NCI-H2171 (cell line): ENCODE measurements around the gene HOXD8.

ENCODE experiments used
- DNase-seq: peaks from one replicate; lab custom pipeline; 2025; lab: John Stamatoyannopoulos, UW

HOXD8 gene

DNA sequence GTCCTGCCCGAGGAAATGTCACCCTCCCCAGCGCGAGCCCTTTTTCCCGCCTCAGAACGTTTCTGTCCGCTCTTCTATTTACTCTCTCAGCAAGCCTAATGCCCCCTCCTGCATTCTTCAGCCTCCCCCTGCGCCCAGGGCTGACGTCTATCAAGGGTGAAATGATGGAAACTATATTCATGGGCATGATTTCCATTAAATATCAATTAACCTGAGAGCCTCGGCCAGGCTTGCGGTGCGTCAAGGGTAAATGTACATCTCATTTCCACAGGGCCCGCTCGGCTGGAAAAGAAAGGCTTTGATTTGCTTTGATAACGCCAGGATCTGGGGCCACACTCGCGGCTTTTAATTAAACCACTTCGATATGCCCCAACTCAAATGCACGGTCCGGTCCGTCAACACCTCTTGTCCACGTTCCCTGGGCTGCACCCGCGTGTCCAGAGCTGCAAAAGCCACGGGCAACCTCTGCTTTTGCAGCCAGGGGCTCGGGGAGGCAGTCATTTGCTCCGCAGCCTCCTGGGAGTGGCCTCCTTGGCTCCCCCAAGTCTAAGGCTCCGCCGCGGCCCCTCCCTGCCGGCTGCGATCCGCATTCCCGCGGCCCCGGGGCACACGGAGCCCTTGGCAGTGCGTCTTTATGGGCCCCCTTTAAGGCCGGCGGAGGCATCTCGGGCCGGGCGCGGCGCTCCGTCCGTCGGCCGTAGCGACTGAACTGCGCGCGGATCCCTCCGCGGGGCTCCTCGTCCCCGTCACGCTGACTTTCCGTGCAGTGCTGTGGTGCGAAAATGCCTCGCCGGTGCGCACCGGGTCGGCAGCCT lies at the start of gene HOXD8:
Gene HOXD8 (plus strand): TSS at position 724 of the 815 bp plus-strand sequence. CDS start 662 bp downstream, outside the sequence.
- DNase-seq: peak; percentile 68

DNA sequence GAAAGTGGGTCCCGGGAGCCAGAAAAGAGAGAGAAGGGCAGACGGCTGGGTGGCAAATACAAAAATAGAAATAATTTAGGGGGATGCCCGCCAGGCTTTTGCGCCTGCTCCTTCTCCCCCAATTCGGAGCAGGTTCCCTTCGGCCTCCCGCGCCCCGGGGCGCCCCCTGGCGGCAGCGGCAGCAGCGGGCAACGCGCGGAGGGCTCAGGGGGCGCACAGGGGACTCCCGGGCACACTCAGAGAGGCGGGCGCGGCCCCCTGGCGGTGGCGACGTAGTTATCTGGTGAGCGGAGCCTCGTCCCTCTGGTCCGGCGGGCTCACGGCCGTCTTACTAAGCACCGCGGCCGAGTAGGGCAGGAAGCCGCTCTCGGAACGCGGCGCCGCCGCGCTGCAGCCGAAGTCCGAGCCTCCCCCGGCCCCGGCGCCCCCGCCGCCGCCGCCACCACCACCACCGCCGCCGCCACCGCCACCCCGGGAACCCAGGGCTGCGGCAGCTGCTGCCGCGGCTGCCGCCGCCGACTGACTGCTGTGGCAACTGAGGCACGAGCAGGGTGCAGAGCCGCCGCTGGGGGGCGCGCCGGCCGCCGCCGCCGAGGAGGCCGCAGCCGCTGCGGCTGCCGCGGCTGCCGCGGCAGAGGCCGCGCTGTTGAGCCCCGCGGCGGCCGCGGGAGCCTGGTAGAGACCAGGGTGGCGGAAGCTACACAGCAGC lies 49.5 kb upstream of the HOXD8 start:
- DNase-seq: peak; percentile 65

DNA sequence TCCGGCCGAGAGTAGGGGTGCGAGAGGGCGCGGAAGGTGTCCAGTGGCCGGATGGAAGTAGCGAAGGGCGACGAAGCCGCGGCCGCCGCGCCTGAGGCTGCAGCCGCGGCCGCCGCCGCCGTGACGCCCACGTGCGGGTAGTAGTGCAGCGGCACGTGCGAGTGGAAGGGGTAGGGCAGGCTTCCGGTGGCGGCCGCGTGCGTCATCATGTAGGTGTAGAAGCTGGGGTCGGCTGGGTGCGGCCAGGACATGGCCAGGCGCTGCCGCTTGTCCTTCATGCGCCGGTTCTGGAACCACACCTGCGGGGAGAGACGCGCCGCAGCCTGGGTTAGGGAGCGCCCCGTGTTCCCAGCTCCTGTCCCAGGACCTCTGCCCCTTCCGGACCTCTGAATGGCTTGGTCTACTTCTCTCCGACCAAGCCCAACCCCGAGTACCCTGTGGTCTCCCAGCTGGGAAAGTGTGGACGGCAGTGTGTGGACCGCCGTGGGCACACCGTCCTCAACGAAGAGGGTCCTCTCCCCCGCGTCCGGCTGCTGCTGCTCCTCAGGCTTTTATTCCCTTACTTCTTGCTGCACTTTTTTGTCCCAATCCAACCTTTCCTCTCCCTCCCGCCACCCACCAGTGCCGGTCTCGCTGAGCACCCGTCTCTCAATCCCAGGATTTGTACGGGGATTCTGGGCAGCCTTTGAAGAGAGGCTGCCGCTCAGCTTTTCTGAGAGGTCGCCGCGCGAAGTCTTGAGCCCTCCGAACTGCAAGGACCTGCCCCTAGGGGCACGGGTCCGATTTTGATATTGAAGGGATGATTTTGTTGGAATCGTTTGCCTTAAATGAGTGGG lies 48.7 kb upstream of the HOXD8 start:
- DNase-seq: peak; percentile 5

DNA sequence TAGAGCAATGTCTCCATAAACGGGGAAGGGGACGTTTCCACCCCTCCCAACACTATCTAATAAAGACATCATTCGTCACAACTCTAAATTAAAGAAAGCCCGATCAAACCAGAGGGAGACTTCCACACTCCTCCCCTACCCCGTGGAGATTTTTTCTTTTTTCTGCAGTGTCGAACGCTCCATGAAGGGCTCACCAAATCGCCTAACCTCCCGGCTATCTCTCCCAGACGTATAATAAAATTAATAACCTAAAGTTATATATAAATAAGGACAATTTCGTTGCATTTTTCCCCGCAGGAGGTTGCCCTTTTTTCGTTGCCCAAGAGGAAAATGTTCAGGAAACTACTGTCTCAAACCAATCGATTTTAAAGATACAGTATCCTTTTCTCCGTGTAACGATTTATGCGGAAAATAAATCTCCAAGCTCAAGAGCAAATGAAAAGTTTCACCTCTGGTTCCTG lies 48.1 kb upstream of the HOXD8 start:
- no peak for DNase-seq

DNA sequence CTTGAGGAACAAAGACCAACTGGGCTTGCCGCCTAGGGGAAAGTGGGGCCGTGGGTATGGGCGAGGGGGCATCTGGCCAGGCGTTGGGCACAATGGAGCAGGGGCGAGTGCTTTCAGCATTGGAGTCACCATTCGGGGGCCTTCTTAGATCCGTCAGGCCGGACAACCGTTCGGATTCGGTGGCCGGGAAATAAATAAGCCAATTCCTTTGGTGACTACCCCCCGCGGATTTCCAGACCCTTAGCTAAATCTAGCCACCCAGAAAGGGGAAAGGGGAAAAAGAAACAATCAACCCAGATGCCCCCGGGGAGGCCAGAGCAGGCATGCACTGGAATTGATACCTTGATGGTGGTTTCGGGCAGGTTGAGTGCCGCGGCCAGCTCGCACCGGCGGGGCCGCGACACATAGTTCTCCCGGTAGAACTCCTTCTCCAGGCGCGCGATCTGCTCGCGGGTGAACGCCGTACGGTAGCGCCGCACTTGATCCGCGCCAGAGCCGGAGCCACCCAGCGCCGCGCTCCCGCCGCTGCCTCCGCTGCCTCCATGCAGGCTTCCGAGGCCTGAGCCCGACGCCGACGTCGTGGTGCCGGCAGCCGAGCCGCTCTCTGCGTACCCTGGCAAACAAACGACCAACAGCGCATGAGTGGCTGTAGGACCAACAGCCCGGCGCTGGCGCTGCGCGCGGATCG lies 47.5 kb upstream of the HOXD8 start:
- DNase-seq: no peak

DNA sequence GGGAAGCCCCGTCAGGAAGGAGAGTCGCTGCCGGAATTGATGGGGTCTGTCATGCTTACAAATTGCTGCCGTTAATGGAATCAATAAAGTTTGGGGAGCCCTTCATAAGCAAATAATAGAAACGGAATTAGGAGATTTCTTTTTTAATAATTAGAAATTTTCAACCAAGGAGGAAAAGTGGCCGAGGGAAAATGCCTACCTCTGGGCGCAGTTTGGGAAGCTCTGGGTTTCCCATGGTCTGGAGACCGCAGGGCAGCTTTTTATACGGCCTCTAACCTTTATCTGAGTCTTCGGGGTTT lies 47.0 kb upstream of the HOXD8 start:
- DNase-seq: no peak

DNA sequence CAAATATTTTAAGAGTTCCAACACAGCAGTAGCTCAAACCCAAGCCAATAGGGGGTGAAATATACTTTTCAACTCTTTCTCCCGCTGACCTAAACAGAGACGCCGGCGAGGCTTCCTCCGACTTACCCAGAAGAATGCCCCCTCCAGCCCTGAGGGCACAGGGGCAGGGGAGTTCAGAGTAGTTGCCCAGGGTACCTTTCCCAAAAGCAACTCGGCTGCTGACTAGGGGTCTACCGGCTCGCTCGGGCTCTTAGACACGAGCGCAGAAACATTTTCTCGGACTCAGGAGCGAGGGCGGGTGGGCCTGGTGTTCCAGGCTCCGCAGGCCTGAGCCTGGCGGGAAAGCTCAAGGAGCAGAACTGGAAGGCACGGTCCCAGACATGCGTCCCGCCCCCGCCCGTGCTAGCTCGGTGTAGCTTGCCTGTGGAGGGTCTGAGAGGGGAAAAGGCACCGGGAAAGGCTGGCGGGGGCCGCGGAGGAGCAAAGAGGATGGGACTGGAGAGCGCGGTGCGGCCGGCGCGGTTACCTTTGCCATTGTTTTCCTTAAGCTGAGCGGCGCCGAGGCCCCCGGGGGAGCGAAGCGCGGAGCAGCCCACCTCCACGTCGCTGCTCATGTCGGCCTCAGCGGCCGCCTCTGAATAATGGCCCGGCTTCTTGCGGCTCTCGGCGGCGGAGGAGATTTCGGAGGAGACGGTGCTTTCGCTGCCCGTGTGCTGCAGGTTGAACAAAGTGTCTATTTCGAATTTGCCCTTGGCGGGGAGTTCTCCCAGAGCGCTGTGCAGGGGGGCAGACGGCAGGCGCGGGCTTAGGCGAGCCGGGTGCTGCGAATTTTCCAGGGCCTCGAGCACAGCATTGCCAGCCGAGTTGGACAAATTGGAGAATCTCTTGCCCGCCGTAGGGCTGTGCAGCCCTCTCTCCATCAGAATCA lies 46.4 kb upstream of the HOXD8 start:
- no peak for DNase-seq

DNA sequence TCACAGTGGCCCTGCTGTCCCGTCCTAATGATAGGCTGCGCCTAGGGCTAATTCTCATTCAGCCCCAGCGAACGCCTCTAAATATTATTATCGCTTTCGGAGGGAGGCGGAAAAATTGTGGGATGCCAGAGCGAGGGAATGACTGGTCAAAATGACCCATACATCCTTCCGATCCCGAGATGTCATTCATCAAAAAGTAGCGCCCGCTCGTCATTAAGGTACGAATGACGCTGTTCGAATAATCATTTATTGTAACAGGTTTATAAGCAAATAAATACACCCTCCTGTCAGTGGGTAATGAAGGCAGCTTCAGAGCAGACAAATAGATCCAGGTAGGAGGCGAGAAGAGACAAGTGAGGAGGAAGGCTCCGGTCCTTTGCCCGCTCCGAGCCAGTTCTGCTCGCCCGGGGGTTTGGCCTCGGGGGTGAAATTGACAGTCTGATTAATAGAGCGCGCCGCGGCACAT lies 45.7 kb upstream of the HOXD8 start, which contains the start of gene EVX2:
Gene EVX2 (minus strand): TSS at position 167 of the 466 bp plus-strand sequence. CDS start 186 bp downstream, outside the sequence.
- DNase-seq: no peak

DNA sequence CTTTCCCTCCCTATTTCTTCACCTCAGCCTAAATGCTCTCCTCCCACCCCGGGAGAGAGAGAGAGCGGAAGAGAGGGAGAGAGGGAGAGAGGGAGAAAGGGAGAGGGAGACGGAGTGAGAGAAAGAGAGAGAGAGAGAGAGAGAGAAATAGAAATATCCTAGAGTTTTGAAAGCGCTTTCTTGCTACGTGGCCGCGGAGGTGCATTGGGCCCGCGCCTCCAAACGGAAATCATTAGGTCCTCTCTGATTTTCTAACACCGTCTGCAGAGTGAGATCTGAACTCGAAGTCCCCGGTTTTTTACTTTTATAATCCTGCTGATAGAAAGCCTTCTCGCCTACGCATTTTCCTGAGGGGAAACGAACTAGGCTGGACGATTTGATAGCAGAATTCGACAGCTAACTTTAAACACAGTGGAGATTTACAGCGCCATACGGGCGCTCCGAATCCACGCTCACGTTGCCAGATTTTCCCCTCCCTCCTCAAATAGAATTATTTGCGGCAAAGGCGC lies 44.8 kb upstream of the HOXD8 start:
- no peak for DNase-seq

DNA sequence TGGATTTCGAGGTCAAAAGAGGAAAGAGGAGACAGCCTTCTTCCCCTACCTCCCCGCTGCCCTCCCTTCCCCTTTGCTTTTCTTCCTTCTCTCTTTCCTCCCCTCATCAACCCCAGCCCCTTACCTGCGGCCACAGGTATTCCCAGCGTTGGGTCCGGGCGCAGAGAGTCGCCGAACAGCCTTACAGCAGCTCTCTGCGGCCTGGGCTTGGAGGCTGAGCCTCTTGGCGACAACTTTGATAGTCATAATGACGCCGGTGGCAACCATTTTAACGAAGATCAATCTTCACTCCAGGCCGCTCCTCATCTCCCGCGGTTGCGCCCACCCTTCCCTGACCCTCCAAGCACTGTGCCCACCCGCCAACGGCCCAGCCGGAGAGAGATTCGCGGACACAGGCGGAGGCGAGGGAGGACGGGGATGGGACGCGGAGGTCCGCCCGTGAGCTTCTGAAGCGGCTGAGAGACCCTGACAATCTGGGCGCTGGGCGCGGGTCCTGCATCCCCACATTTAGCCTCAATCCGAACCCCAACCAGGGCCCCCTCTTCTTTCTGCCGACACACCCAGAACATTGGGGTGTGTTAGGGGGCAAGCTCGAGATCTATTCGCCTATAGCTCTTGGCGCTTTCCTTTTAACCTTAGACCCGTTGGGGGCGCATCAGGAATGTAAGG lies 44.3 kb upstream of the HOXD8 start:
- no peak for DNase-seq

DNA sequence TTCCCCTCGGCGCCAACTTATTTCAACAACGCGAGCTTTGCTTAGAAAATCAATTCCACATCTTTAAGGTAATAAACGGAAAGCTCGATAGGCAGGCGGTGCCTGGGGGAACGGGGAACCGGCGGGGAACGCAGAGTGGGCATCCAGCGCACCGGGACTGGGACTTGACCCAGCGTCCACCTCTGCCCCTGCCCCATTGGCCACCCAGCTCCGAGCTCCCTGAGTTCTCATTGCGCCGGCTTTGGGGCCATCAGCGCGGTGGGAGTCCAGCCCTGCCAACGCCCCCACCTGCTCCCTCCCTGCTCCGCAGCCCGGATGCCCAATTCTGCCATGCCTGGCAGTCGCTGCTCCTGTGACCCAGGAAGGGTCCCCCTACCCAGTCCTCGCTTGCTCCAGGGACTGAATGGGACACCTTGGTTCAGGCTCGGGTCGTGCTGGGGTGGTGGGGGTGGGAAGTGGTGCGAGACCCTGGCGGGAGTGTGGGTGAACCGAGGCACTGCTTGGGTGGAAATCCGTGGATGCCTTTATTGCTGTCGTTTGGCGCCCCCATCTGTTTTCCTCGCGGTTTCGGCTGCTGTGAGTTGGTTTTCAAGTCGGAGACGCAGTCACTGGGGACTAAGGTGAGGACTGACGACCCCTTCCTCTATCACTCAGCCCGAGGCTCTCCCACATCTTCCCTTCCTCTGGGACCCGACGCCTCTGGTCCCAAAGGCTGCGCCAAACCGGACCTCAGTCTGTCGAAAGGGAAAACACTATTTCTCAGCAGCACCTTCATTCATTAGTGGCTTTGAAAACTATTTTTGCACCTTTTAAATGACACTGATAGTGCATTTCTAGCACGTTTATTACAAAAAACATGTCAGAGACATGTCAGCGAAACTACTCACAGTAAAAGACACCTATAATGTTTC lies 43.4 kb upstream of the HOXD8 start:
- DNase-seq: peak; percentile 17

DNA sequence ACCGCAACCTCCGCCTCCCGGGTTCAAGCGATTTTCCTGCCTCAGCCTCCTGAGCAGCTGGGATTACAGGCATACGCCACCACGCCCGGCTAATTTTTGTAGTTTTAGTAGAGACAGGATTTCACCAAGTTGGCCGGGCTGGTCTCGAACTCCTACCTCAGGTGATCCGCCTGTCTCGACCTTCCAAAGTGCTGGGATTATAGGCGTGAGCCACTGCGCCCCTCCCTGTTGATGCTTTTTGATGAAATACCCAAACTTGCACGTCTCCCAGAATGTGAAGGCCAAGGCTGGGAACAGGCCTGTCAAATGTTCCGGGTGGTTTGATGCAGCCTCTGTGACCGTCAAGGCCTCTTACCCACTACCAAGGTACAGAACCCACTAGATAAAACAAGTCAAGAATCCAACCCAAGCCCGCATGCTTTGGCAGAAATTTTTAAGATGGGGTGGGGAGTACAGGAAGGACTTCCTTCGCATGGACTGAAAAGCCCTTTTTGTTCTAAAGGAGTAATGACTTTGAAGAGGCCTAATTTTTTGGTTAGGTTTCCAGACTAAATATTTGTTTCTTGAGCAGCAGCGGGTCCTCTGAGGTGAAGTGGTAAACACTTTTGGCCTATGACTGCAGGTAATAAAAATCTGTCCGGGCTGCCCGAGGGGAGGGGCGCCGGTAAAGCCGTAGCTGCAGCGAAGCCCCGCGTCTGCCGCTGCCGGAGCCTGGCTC lies 42.0 kb upstream of the HOXD8 start:
- no peak for DNase-seq

DNA sequence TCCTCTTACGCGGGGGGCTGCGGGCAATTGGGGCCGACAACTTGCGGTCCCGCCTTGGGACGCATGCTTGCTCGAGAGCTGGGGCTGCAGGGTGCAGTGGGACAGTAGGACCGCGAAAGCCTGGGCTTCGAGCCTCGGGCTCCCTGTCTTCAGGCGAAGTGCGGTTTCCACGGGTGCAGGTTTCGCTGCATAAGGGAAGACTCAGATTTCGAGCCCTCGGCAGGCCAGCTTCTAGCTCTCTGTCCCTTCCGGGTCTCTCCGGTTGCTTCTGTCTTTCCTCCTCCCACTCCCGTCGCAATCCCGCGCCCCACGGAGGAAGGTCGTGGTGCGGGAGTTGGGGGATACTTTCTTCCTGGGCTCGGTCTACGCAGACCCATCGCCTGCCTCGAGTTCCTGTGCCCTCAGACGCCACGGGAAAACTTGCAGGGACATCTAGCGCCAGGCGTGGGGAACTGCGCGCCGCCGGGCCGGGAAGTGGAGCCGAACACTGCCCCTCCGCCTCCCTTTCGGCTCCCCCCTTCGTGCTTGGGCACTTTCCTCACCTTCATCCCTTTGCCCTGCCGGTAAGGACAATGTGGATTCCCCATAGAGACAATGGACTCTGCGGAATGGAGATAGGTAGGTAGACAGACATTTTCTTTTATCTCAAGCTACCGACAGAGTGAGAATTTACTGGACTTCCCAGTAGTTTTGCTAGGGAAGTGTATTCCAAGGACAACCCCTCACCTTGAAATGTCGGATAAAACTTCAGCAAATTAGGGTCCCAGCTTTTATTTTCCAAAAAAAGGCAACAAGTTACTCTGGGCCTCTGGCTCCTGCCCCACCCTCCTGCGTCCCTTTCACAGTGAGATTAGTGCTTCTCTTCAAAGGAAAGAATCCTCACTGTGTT lies 41.2 kb upstream of the HOXD8 start:
- peak; percentile 8 for DNase-seq

DNA sequence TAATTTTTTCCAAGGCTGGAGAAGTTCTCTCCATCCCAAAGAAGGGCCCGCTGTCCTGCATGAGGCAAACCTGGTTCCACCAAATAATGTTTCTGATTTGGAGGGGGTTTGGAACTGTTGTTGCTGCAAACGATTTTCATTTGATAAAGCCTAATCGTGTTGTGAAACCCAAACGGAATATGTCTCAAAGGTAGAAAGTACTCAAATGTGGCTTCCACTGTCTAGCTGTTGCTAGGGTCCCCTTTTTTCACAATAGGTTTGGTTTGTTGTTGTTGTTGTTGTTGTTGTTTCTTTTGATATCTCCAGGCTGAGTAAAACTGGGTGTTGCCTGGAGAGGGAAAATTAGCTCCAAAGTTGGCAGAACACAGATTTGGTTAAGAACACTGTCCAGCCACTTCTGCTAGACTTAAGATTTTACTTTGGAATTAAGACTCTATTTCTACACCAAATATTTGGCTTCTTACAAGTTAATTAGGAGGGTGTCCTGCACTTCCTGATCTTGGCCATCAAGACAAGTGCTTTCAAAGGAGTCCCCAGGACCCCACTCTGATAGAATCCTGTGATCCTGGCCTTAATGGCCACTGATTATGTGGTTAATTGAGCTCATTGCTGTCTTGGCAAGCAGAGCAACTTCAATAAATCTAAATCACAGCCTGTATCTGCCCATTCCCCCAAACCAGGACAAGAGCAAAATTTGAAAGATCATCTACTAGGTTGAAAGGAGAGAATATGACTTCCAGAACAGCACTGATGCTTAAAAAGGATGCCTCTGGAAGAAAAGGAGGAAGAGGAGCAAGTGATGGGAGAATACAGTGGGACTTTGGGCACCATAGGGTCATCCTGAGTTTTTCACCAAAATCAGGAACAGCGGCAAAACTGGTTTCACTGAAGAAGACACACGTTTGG lies 40.3 kb upstream of the HOXD8 start:
- no peak for DNase-seq

DNA sequence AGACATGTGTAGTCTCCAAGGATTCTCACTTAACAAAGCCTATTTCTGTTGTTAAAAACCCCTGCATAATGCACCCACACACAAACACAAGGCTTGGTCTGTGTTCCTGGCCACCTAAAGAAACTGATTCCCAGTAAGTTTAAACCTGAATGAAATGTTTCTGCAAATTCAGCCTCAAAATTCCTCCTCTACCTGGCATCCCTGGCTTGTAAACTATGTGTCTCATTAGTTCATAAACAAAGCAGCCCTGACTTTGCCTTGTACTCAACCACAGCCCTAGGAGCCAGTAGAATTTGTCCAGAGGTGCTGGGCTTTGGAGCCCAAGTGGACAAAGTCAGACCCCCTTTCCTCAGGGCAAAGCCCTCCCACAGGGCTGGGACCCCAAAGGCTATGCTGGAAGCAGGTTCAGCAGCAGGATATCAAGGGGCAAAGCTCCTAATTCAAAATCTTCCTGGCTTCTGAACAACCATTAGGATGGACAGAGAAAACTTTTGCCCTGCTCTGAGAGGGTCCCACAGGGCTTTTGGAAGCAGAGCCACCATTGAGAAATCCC lies 39.6 kb upstream of the HOXD8 start:
- no peak for DNase-seq

DNA sequence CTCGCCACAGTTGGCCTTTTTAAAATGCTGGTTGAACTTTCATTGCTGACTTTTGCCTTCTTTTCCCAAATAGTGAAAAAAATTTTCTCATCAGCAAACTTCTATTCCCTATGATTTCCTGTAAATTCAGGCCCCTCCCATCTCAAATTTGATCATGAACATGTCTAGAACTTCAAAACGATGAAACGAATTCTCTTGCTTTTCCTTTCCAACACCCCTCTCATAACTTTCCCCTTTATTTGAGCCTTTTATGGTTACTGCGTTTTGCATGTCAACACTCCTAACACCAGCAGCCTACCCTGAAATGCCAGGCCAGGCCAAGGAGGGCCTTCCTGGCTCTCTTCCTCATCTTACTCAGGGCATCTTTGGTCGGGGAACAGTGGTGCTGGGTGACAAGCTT lies 38.6 kb upstream of the HOXD8 start:
- DNase-seq: no peak
